Loucy (cell line): ENCODE data around the gene ADCY2.

Source experiments
- CTCF ChIP-seq: fragments of 200-600 bp; sonication (generic); conservative IDR thresholded peaks from 2 replicates; pipeline ENCODE4 v1.5.1; 2014; ENCODE audit warnings: mild to moderate bottlenecking, antibody characterized with exemption, low read length
- EZH2phosphoT487 ChIP-seq: fragments of 200-600 bp; IDR thresholded peaks from 2 replicates; pipeline ENCODE4 v1.6.1; 2018; ENCODE audit warnings: antibody characterized with exemption, mild to moderate bottlenecking, moderate library complexity, borderline replicate concordance

GRCh38 chr5:7534505-7534904 lies 138.6 kb downstream of the ADCY2 start:
- TF ChIP-seq CTCF = no peak
- TF ChIP-seq EZH2phosphoT487 = no peak
